ENCODE results near the gene LRBA.
"Not testable (repeated sequence)": the region's sequence is repeated elsewhere in the genome, so short reads cannot be mapped to it uniquely, and the experiment has no call there.

Gene LRBA

DNA sequence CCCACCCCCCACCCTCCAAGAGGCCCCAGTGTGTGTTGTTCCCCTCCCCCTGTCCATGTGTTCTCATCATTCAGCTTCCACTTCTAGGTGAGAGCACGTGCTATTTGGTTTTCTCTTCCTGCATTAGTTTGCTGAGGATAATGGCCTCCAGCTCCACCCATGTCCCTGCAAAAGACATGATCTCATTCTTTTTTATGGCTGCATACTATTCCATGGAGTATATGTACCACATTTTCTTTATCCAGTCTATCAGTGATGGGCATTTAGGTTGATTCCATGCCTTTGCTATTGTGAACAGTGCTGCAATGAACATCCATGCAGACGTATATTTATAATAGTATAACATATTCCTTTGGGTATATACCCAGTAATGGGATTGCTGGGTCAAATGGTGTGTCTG is 628.7 kb downstream of the LRBA start:
- DNase-seq (ENCODE audit: low read depth in 1 of 2, low spot score in 1 of 2): not testable (repeated sequence)

DNA sequence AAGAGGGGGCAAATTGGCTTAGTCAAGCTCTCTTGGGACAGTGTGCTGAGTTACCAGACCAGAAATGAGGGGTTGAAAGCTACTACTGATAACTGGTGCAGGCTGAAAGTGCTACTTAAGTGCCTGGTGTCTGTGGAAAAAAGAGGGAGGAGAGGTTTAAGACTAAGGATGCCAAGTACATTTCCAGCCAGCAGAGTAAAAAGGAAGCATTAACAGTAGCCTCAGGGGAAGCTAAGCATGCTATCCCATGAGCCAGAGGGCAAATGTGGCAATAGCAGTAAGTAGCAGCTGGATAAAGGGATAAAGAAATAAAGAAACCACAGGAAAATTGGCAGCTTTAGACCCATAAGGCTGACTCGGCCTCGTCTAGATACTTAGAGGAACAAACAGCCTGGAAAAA is 629.5 kb downstream of the LRBA start:
- no peak for DNase-seq (ENCODE audit: low read depth in 1 of 2, low spot score in 1 of 2)

- DNase-seq (ENCODE audit: low read depth in 1 of 2, low spot score in 1 of 2): no peak
These were observed 630.8 kb downstream of the LRBA start for GRCh38 chr4:150384249-150384648.

DNA sequence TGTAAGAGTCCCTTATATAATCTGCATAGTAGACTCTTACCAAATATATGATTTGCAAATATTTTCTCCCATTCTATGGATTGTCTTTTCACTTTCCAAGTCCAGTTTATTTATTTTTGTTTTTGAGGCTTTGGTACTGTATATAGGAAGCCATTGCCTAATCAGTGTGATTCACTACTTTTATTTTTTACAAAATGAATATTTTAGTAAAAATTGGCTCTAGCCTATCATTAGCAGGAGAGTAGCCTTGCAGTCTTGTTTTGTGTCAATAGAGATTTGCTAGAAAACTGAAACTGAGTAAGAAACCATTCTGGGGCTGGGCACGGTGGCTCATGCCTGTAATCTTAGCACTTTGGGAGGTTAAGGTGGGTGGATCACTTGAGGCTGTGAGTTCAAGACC is 633.1 kb downstream of the LRBA start:
- DNase-seq (ENCODE audit: low read depth in 1 of 2, low spot score in 1 of 2): no peak

GRCh38 chr4:150381609-150382008 is 633.5 kb downstream of the LRBA start:
- no peak for DNase-seq (ENCODE audit: low read depth in 1 of 2, low spot score in 1 of 2)

GRCh38 chr4:150381036-150381435 is 634.0 kb downstream of the LRBA start:
- no peak for DNase-seq (ENCODE audit: low read depth in 1 of 2, low spot score in 1 of 2)

DNA sequence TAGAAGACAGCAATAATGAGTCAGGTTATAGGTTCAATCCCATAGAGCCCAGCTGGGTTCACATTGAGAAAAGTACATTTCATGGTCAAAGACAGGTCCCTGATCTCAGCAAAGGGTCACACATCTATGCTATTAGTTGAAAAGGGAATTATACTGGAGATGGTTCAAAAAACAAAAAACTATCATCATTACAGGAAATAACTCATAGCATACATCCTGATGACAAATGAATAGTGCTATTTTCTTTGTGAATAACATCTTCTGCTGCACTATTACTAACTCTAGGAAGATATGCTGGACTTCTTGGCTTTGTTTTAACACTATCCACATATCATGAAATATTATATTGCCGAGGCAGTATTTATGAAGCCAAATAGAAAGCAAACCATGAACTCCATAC is 635.6 kb downstream of the LRBA start:
- DNase-seq (ENCODE audit: low read depth in 1 of 2, low spot score in 1 of 2): no peak

DNA sequence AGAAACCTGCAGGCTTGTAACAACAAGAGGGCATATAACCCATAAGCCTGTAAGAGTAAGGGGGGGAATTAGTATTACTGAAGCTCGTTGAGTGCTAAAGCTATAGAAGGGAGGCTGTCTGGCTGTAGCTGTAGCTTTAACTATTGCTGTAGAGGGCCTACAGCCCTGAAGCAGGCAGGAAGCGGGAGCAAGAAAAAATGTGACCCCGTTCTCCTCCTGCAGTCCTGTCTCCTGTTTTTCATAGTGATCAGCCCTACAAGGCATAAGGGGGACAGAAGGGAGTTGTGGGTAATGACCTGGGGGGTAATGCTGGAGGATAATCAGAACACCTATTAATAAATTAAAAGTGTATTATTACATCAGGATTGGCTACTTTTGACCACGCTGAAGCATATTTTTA is 640.1 kb downstream of the LRBA start:
- no peak for DNase-seq (ENCODE audit: low read depth in 1 of 2, low spot score in 1 of 2)

- DNase-seq (ENCODE audit: low read depth in 1 of 2, low spot score in 1 of 2): no peak
These were observed 643.2 kb downstream of the LRBA start for GRCh38 chr4:150371869-150372268.

- DNase-seq (ENCODE audit: low read depth in 1 of 2, low spot score in 1 of 2): no peak
These were observed 645.4 kb downstream of the LRBA start for GRCh38 chr4:150369434-150370380.

GRCh38 chr4:150368667-150369066 is 646.4 kb downstream of the LRBA start:
- DNase-seq (ENCODE audit: low read depth in 1 of 2, low spot score in 1 of 2): no peak

- no peak for DNase-seq (ENCODE audit: low read depth in 1 of 2, low spot score in 1 of 2)
These were observed 647.8 kb downstream of the LRBA start for GRCh38 chr4:150367326-150367725.

DNA sequence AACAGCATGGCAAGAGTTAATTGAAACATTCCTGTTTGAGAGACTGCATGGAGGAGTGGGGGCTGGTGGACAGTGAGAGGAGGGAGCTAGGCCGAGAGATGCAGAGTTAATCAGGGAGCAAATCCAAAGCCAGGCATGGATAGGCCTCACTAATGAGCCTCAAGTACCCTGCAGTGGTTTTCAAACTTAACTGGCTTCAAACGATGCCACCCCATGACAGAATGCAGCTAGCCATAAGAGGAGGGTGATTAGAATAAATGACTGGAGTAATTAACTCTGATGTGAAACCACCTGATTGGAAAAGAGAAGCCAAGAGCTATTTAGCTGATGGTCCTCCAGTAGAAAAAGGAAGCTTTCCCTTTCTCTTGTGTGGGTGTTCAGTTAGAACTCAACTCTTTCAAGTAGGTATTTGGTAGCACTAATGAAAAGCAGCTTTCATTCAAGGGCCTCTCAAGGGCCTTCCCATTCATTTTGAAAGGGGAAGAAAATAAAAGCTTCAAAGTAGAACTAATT is 648.5 kb downstream of the LRBA start:
- no peak for DNase-seq (ENCODE audit: low read depth in 1 of 2, low spot score in 1 of 2)

- no peak for DNase-seq (ENCODE audit: low read depth in 1 of 2, low spot score in 1 of 2)
These were observed 651.1 kb downstream of the LRBA start for GRCh38 chr4:150363721-150364688.

- DNase-seq (ENCODE audit: low read depth in 1 of 2, low spot score in 1 of 2): no peak
These were observed 656.4 kb downstream of the LRBA start for GRCh38 chr4:150358691-150359090.

DNA sequence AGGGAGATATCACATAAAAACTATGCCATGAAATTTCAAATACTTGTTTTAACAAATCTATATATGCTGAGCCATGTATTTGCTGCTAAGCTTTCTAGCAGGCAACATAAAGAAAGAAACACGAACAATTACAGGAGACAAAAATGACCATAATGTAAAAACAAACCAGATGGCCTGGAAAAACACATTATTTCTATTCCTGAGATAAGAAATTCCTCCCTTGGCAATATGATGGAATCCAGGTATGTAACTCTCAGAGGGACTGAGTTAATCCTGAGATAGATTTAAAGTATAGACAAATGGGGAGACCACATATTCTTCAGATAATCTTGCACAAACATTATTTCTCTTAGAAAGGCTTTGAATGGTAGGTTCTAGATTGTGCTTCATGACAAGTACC is 657.3 kb downstream of the LRBA start:
- no peak for DNase-seq (ENCODE audit: low read depth in 1 of 2, low spot score in 1 of 2)

GRCh38 chr4:150355858-150356455 is 659.1 kb downstream of the LRBA start:
- no peak for DNase-seq (ENCODE audit: low read depth in 1 of 2, low spot score in 1 of 2)

DNA sequence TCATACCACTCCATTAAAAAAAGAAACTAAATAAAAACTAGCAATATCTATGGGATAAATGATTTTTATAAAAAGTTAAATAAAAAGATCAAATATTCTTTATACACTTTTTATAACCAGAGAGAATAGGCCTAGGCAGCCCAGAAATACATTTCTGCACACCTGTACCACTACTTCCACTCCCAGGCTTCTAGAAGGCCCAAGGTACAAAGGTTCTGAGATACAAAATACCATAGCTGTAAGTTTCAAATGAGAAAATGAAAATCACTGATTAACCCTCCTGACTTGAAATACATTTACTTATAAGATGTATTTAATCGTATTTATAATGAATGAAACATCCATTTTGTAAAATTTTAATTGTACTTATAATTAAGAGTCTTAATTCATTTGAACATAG is 659.7 kb downstream of the LRBA start:
- no peak for DNase-seq (ENCODE audit: low read depth in 1 of 2, low spot score in 1 of 2)

DNA sequence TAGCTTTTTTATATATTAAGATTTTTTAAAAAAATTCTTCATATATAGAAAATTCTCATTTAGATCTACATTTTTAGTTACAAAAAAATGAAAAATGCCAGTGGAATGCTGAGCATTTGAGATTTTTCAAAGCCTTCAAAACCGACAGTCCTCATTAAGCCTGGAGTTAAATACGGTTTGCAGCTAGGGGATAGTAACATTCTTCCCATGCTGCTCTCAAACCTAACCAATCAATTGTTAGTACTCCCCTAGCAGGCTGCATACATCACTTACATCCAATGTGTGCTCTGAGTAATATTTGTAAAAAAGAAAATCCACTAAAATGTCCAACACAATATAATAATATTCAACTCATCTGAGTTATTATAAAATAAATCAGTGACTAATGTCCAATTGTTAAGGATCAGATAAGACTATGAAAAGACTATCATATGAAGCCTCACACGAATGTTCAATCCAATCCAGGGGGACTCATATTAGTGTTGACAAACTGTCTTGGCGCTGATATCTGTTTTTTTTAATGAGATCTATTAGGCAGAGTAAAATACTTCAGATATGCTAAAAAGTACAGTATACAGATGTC is 660.8 kb downstream of the LRBA start:
- DNase-seq (ENCODE audit: low read depth in 1 of 2, low spot score in 1 of 2): no peak

- DNase-seq (ENCODE audit: low read depth in 1 of 2, low spot score in 1 of 2): no peak
These were observed 667.0 kb downstream of the LRBA start for GRCh38 chr4:150348079-150348478.

DNA sequence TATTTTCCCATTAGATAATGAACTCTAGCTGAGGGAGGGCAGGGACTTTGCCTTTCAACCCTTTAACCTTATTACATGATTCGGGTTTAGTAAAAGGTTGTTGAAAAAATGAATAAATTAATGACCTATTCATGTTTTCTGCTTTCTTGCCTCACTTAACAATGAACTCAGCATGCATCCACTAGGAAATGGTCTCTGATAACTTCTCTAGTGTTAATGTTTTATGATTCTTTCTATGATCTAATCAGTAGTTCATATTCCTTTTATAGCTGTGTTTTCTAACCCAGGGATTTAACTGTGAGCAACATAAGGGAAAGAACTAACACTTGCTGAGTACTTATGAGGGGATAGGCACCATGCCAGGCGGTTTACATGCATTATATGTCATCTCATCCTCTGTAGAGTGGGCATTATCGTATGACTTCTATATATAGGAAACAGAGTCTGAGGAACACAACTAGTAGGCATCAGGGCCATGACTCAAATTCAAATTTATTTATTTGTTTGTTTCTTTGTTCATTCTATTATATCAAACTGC is 669.8 kb downstream of the LRBA start:
- no peak for DNase-seq (ENCODE audit: low read depth in 1 of 2, low spot score in 1 of 2)
